Stomach (tissue), 9 donors: Measurements from ENCODE around the gene LTV1. TPM values are rescaled to one million over a fixed set of nuclear protein-coding genes. Genes with fewer than 3 reads are reported as not detected.

ENCODE experiments used
- DNase-seq, 2 donors: peaks; one replicate each; pipeline versions ENCODE4 v3.0.0 to v3.0.0-alpha.2; 2013 to 2019
- H3K27ac ChIP-seq, 5 donors: fragments of 200-600 bp in 4 of 5; sonication (generic) in 4 of 5; one replicate each; pipeline ENCODE4 v1.5.1; 2013 to 2019; ENCODE audit warnings: mild to moderate bottlenecking in 1 of 5, moderate library complexity in 1 of 5
- H3K27me3 ChIP-seq, 3 donors: fragments of 200-600 bp; sonication (generic); one replicate each; pipeline ENCODE4 v1.5.1; 2017 to 2019; ENCODE audit warnings: mixed run types in 1 of 3
- H3K36me3 ChIP-seq, 4 donors: fragments of 200-600 bp; sonication (generic); 1 replicate in 3 of 4; 2 replicates in 1 of 4; pipeline ENCODE4 v1.5.1; 2016 to 2019
- H3K4me1 ChIP-seq, 4 donors: fragments of 200-600 bp; sonication (generic); one replicate each; pipeline ENCODE4 v1.5.1; 2016 to 2019
- H3K4me3 ChIP-seq, 4 donors: fragments of 200-600 bp; sonication (generic) in 3 of 4; one replicate each; pipeline ENCODE4 v1.5.1; 2016 to 2019; ENCODE audit warnings: mild to moderate bottlenecking in 1 of 4
- H3K9me3 ChIP-seq, 4 donors: fragments of 200-600 bp; sonication (generic); one replicate each; pipeline ENCODE4 v1.5.1; 2016 to 2019
- EP300 ChIP-seq: sonication (generic); formaldehyde crosslinking; IDR thresholded peaks from one replicate; pipeline ENCODE4 v1.6.1; 2017; ENCODE audit warnings: antibody characterized with exemption
- POLR2A ChIP-seq, 4 donors: fragments of 450-650 bp; IDR thresholded peaks; one replicate each; pipeline ENCODE4 v1.6.1; 2016; ENCODE audit warnings: antibody characterized with exemption in 4 of 4, control low read depth in 2 of 4, mild to moderate bottlenecking in 1 of 4, moderate library complexity in 1 of 4
- POLR2AphosphoS5 ChIP-seq, 3 donors: sonication (generic); formaldehyde crosslinking; IDR thresholded peaks; one replicate each; pipeline ENCODE4 v1.6.1; 2016; ENCODE audit warnings: antibody characterized with exemption in 3 of 3
- WGBS, 5 donors: extraction: QIAGEN DNeasy Blood & Tissue Kit in 3 of 5; methylation state at CpG; one replicate each; pipeline versions ENCODE4 v1.1.5 to v1.1.7; 2013 to 2018; 5-methylcytosine and 5-hydroxymethylcytosine counted together
- intact Hi-C: fragments of 100-400 bp; cut with DNase I; formaldehyde crosslinking; loops from one replicate; pipeline ENCODE4 v1.15.1; 2023; ENCODE audit warnings: low total_unique reads
- polyA plus RNA-seq, 3 donors: library from polyadenylated mRNA; stranded (reverse); fragments of 200-250 nt; gene quantifications; one replicate each; pipeline ENCODE4 v1.2.3, GENCODE V29; 2013
- total RNA-seq, 5 donors: library from RNA; depleted of rRNA; stranded (reverse); fragments of >200 nt; gene quantifications; one replicate each; pipeline versions ENCODE4 v1.1.0 to v1.2.3, GENCODE V29; 2014 to 2016
- TF ChIP-seq, protein P1 (sequence below), 7 experiments: fragments of 450-650 bp in 4 of 7; fragments of 200-600 bp in 3 of 7; sonication (generic) in 3 of 7; IDR thresholded peaks; one replicate each; pipeline ENCODE4 v1.5.1; 2016 to 2019; ENCODE audit warnings: antibody characterized with exemption in 7 of 7, control low read depth in 2 of 7, mild to moderate bottlenecking in 1 of 7
- donor health status: healthy with polysubstance abuse.
- donor health status: Bipolar disorder and iron deficiency.
- donor health status: healthy.

LTV1 gene
- total and polyA plus RNA-seq, 8 donors = 1.2 to 25.3 (median 16.6) TPM

DNA sequence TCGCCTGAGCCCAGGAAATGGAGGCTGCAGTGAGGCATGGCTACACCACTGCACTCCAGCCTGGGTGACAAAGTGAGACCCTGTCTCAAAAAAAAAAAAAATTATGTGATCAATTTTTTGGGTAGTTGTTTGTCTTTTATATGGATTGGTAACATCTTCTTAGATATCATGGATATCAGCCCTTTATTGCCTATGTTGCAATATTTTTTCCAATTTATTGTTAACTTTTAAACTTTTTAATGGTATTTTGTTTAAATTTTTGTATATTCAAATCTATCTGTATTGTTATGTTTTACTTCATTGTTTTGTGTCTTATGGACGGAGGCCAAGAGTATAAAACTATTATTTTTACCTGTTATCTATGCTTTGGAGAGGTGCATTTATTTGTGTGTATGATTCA is 32.4 kb upstream of the LTV1 start:
- H3K4me1 ChIP-seq = peaks cover 0 to 29% (median 2%) of the 10 kb centered on the region in 4 donors
- H3K27me3 ChIP-seq = no peaks in the 10 kb centered on the region
- H3K27ac ChIP-seq = peak overlapping the region in 2 of 5 donors; percentile 12 to 54
- peaks cover 0 to 20% (median 18%) of the 10 kb centered on the region in 4 donors for H3K36me3 ChIP-seq
- intact Hi-C loops = no loop called here
- H3K9me3 ChIP-seq = no peaks in the 10 kb centered on the region
- H3K4me3 ChIP-seq = no peak overlapping the region
- DNase-seq = no peak
- 66 to 90% (median 78%) methylated on average over 2 of the region's 2 CpGs for whole genome bisulfite sequencing, 5 donors
- TF ChIP-seq, protein P1, sequence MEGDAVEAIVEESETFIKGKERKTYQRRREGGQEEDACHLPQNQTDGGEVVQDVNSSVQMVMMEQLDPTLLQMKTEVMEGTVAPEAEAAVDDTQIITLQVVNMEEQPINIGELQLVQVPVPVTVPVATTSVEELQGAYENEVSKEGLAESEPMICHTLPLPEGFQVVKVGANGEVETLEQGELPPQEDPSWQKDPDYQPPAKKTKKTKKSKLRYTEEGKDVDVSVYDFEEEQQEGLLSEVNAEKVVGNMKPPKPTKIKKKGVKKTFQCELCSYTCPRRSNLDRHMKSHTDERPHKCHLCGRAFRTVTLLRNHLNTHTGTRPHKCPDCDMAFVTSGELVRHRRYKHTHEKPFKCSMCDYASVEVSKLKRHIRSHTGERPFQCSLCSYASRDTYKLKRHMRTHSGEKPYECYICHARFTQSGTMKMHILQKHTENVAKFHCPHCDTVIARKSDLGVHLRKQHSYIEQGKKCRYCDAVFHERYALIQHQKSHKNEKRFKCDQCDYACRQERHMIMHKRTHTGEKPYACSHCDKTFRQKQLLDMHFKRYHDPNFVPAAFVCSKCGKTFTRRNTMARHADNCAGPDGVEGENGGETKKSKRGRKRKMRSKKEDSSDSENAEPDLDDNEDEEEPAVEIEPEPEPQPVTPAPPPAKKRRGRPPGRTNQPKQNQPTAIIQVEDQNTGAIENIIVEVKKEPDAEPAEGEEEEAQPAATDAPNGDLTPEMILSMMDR (IDR thresholded peaks at IDR 0.05) = no peak
- TF ChIP-seq EP300 (no peak), POLR2A (IDR thresholded peaks at IDR 0.05) (no peak)

DNA sequence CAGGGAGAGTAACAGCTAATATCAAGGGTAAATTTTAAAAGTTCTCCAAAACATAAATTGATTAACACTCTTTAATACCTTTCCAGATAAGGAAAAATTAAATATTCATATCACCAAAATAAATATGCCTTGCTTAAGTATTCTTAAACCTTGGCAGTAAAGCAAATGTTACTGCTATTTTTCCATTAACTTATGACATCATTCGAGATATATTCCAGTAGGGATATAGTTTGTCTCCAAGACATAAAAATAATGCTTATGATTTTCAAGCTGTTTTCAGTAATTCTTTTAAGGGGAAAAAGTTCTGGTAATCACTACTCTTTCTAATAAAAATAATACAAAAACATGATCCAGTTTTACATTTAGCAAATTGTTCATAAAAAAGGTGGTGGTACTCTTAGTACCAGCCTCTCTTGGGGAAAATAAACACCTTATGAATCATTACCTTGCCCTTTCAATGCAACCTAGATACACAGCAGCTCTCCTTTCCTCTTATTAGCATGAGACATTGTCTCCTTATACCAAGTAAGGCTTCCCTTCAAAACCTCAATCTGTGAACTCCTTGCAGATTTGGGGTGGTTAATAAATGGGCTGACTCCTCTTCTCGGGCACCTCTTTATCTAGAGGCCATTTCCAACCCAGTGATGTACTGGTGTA is 31.5 kb upstream of the LTV1 start:
- Histone ChIP-seq H3K4me3 (no peak overlapping the region), H3K9me3 (no peaks in the 10 kb centered on the region), H3K27ac (peak overlapping the region; percentile 43 to 83 (median 63)), H3K4me1 (peaks cover 0 to 23% (median 4%) of the 10 kb centered on the region in 4 donors), H3K36me3 (peaks cover 0 to 19% (median 17%) of the 10 kb centered on the region in 4 donors), H3K27me3 (no peaks in the 10 kb centered on the region)
- DNase-seq = peak in 1 of 2 donors; percentile 58
- WGBS, 5 donors = 31 to 60% (median 42%) methylated on average over 2 of the region's 2 CpGs
- intact Hi-C loops = no loop called here
- TF ChIP-seq EP300 = no peak
- TF ChIP-seq, protein P1 (IDR thresholded peaks at IDR 0.05) = no peak
- no peak for TF ChIP-seq POLR2A (IDR thresholded peaks at IDR 0.05)
- TF ChIP-seq POLR2AphosphoS5 (IDR thresholded peaks at IDR 0.05) = no peak

DNA sequence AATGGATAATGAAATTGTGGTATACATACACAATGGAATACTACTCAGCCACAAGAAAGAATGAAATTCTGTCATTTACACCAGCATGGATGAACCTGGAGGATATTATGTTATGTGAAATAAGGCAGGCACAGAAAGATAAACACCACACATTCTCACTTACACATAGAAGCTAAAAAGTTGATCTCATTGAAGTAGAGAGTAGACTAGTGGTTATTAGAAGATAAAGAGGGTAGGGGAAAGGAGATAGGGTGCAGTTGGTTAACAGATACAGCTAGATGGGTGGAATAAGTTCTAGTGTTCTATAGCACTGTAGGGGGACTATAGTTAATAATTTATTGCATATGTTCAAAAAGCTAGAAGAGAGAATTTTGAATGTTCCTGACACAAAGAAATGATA is 25.5 kb upstream of the LTV1 start:
- H3K27ac ChIP-seq = no peak overlapping the region
- no peak for DNase-seq
- H3K4me3 ChIP-seq = no peak overlapping the region
- H3K9me3 ChIP-seq = no peaks in the 10 kb centered on the region
- intact Hi-C loops = no loop called here
- peaks cover 0 to 28% (median 18%) of the 10 kb centered on the region in 4 donors for H3K36me3 ChIP-seq
- no peaks in the 10 kb centered on the region for H3K27me3 ChIP-seq
- TF ChIP-seq EP300 = no peak
- TF ChIP-seq, protein P1 (IDR thresholded peaks at IDR 0.05) = no peak
- no peak for TF ChIP-seq POLR2AphosphoS5 (IDR thresholded peaks at IDR 0.05)
- no peak for TF ChIP-seq POLR2A (IDR thresholded peaks at IDR 0.05)
- H3K4me1 ChIP-seq = peaks cover 0 to 10% (median 6%) of the 10 kb centered on the region in 4 donors

DNA sequence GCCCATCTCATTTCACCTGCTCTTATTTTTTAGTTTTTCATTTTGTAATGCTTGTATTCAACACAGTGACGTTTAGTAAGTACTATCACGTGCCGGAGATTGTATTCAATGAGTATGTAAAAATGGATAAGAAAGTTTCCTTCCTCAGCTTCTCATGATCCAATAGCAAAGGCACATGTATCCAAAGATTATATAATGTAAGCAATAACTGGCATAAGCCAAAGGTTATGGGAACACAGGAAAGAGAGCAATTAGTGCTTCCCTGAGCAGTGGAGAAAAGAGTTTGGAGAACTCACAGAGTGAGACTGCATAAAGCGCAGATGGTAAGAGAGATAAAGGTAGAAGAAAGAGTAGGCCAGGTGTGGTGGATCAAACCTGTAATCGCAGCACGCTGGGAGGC is 21.8 kb upstream of the LTV1 start:
- TF ChIP-seq, protein P1 (IDR thresholded peaks at IDR 0.05) = no peak
- TF ChIP-seq POLR2A (IDR thresholded peaks at IDR 0.05) (no peak), POLR2AphosphoS5 (IDR thresholded peaks at IDR 0.05) (no peak), EP300 (no peak)
- Histone ChIP-seq H3K4me1 (peaks cover 0 to 22% (median 11%) of the 10 kb centered on the region in 4 donors), H3K4me3 (no peak overlapping the region), H3K9me3 (no peaks in the 10 kb centered on the region), H3K27ac (no peak overlapping the region), H3K36me3 (peaks cover 0 to 37% (median 24%) of the 10 kb centered on the region in 4 donors), H3K27me3 (no peaks in the 10 kb centered on the region)
- DNase-seq = no peak
- 71 to 83% (median 76%) methylated on average over 6 of the region's 6 CpGs for WGBS, 5 donors
- intact Hi-C loops = no loop called here
